Gastrocnemius medialis (tissue), 4 donors: Measurements from ENCODE around the gene DUSP8.

Source experiments
- CTCF ChIP-seq, 5 experiments: fragments of 450-650 bp in 3 of 5; fragments of 200-600 bp in 2 of 5; sonication (generic) in 2 of 5; IDR thresholded peaks in 4 of 5; conservative IDR thresholded peaks in 1 of 5; 1 replicate in 4 of 5; 2 replicates in 1 of 5; pipeline ENCODE4 v1.5.1; 2016 to 2019; ENCODE audit warnings: antibody characterized with exemption in 5 of 5, mild to moderate bottlenecking in 3 of 5, moderate library complexity in 3 of 5
- POLR2A ChIP-seq, 2 donors: fragments of 450-650 bp; IDR thresholded peaks; one replicate each; pipeline ENCODE4 v1.6.1; 2017; ENCODE audit warnings: antibody characterized with exemption in 2 of 2, mild to moderate bottlenecking in 2 of 2, moderate library complexity in 2 of 2

- no peak for TF ChIP-seq POLR2A (IDR thresholded peaks at IDR 0.05)
- TF ChIP-seq CTCF (IDR thresholded peaks at IDR 0.05 in 4 of 5, conservative IDR thresholded peaks at IDR 0.05 in 1 of 5), result no peak
These were observed 60.1 kb downstream of the DUSP8 start for GRCh38 chr11:1511937-1512496.
